Right lobe of liver (tissue), 4 donors: ENCODE data around the gene ACP1.

Source experiments
- POLR2A ChIP-seq: fragments of 450-650 bp; IDR thresholded peaks from one replicate; pipeline ENCODE4 v1.6.1; 2017; ENCODE audit warnings: antibody characterized with exemption, mild to moderate bottlenecking
- TF ChIP-seq, protein P1 (sequence below), 4 donors: fragments of 200-600 bp in 3 of 4; fragments of 450-650 bp in 1 of 4; IDR thresholded peaks; one replicate each; pipeline versions ENCODE4 v1.5.1 to v1.8.0; 2016 to 2022; ENCODE audit warnings: antibody characterized with exemption in 4 of 4, mild to moderate bottlenecking in 2 of 4
- donor health status: DM: no; HTN: no; CAD: no.
- donor health status: DM: no; HTN: no; CAD: no.
- donor health status: DM: no; HTN: yes; CAD: no.

DNA sequence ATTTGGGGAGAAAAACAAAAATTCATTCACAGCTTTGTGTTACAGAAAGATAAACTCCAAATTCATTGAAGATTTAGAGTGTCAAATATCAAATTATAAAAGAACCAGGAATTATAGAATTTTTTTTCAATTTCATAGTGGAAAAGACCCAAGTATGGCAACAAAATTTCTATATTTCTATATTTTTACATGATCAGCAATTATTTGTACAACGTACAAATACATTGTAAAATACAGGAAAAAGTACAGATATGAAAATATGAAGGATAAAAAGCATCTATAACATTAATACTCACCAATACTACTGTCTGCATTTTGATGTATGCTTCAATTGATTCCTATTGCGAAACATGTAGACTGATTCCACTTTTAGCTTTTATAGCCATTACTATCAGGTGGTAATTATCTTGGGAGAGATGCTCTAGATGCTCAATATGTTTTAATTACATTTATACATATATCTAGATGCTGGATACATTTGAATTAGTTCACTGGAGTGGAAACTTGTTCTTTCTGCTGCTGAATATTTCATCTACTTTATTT is 4.9 kb upstream of the ACP1 start:
- no peak for TF ChIP-seq POLR2A
- TF ChIP-seq, protein P1, sequence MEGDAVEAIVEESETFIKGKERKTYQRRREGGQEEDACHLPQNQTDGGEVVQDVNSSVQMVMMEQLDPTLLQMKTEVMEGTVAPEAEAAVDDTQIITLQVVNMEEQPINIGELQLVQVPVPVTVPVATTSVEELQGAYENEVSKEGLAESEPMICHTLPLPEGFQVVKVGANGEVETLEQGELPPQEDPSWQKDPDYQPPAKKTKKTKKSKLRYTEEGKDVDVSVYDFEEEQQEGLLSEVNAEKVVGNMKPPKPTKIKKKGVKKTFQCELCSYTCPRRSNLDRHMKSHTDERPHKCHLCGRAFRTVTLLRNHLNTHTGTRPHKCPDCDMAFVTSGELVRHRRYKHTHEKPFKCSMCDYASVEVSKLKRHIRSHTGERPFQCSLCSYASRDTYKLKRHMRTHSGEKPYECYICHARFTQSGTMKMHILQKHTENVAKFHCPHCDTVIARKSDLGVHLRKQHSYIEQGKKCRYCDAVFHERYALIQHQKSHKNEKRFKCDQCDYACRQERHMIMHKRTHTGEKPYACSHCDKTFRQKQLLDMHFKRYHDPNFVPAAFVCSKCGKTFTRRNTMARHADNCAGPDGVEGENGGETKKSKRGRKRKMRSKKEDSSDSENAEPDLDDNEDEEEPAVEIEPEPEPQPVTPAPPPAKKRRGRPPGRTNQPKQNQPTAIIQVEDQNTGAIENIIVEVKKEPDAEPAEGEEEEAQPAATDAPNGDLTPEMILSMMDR (IDR thresholded peaks at IDR 0.05): no peak
